Fibroblast of the conjunctiva (primary cell): ENCODE results near the gene RIPPLY3.
"Not testable (repeated sequence)": the region's sequence is repeated elsewhere in the genome, so short reads cannot be mapped to it uniquely, and the experiment has no call there.

ENCODE experiments used
- DNase-seq: peaks from one replicate; pipeline ENCODE4 v3.0.0-alpha.2; 2010; ENCODE audit warnings: low read depth

RIPPLY3 gene

DNA sequence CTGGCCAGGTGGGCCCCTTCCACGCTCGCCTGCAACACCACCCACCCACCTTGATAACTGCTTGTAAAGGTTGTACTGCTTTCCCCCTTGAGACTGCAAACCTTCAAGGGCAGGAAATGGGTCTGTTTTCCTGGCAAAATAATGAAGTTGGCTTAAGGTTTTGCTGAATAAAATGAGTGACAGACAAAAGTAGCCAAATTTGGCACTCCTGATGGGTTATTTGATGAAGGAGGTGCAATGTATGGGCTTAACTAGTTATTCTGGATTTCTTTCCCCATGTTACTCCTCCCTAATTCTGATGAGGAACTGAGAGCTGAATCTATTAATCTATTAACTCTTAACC is 25.5 kb upstream of the RIPPLY3 start:
- DNase-seq = no peak

GRCh38 chr21:36981977-36982700 is 24.4 kb upstream of the RIPPLY3 start:
- DNase-seq = no peak

- DNase-seq = no peak
These were observed 20.5 kb upstream of the RIPPLY3 start for GRCh38 chr21:36985751-36986594.

DNA sequence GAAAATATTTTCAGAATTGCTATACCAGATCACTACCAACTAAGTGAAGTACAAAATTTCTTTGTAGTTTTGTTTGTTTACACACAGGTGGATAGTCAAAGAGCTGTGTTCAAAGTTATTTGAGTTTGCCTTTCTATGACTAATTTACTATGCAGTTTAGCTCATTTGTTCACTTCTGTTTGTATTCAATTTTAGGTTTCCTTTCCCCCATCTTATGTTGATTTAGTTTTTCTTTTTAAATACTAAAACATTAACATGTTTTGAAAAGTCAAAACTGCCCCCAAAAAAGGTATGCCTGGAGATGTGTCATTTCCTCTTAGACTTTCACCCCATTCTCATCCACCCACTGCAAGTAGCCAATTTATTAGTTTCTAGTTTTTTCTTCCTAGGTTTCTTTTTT is 18.7 kb upstream of the RIPPLY3 start:
- no peak for DNase-seq

DNA sequence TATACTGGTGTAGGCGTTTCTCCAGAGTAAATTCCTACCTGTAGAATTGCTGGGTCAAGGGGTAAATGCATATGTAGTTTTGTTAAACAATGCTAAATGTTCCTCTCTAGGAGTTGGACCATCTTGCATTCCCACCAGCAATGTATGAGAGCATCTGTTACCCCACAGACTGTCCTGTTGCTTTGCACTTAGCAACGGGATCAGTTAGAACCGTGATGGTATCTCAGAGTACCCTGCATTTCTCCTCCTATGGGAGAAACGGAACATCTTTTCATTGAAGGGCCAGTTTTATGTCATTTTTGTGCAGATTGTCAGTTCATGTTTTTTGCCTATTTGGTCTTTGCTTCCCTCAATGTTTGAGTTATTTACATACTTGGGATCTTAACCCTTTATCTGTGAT is 18.0 kb upstream of the RIPPLY3 start:
- no peak for DNase-seq

- DNase-seq = not testable (repeated sequence)
These were observed 17.3 kb upstream of the RIPPLY3 start for GRCh38 chr21:36989199-36989698.

GRCh38 chr21:36989699-36990507 is 16.6 kb upstream of the RIPPLY3 start:
- DNase-seq = peak; percentile 87

DNA sequence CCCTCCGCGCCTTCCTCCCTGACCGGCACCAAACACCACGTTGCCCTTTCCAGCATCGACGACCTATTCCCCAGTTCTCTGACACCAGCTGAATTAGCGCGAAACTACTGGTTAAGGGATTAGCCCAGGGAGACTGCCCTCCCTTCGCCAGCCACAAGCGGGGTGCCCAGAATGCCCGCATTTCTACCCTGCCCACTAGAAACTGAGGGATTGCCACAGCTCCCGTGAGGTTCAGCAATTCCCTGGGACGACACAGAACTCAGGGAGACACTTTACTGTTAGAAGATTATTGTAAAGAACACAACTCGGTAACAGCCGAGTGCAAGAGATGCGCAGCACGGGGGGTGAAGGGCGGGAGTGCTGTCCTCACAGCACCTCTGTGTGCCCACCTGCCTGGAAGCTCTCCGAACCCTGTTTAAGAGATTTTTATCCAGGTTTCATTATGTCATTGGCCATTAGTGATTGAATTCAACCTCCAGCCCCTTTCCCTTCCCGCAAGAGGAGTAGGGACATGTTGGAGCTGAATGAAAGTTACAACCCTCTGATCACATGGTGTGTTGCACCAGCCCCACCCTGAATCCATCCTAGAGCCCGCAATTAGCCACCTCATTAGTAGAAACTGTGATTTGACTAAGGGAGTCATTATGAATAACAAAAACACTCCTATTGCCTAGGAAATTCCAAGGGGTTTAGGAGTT is 15.8 kb upstream of the RIPPLY3 start:
- DNase-seq = no peak

DNA sequence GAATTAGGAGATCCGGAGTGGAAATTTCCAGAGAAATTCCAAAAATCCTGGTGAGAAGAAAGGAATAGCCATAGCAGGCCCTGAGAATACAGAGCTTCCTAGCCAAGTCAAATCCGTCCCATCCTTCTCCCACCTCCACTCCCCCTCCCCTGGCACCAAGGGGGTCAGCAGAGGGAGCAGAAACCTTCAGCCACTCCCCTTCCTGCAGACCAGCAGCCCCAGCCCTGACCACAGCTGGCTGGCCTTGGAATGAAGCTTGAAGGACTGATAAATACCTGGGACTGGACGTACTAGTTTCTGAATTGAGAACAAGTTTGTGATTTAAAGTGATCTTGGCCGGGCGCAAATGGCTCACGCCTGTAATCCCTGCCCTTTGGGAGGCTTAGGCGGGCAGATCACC is 13.8 kb upstream of the RIPPLY3 start:
- no peak for DNase-seq

DNA sequence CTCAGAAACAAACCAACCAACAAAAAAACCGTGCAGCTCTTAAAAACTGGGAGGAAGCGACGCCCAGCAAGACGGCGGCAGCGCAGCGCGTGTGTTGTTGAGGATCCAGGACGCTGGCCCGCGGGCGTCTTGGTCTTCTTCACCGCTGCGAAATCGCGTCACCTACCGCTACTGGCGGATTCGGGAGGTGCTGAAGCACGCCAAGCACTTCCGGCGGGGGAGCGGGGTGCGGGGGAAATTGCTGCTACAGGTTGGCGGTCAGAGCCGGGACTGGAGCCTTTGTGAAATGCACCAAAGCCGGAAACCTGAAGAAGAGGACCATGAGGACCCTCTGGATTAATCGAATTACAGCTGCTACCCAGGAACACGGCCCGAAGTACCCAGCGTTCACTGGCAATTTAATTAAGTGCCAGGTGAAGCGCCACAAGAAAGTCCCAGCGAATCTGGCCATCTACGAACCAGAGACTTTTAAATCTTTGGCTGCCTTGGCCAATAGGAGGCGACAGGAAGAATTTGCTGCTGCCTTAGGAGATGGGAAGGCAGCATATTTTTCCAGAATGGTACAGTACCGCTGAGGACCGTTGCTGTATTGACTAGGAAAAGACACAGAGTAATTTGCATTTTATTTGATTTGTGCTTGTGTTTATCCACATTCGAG is 11.9 kb upstream of the RIPPLY3 start:
- no peak for DNase-seq

- DNase-seq = not testable (repeated sequence)
These were observed 11.2 kb upstream of the RIPPLY3 start for GRCh38 chr21:36995285-36995684.

DNA sequence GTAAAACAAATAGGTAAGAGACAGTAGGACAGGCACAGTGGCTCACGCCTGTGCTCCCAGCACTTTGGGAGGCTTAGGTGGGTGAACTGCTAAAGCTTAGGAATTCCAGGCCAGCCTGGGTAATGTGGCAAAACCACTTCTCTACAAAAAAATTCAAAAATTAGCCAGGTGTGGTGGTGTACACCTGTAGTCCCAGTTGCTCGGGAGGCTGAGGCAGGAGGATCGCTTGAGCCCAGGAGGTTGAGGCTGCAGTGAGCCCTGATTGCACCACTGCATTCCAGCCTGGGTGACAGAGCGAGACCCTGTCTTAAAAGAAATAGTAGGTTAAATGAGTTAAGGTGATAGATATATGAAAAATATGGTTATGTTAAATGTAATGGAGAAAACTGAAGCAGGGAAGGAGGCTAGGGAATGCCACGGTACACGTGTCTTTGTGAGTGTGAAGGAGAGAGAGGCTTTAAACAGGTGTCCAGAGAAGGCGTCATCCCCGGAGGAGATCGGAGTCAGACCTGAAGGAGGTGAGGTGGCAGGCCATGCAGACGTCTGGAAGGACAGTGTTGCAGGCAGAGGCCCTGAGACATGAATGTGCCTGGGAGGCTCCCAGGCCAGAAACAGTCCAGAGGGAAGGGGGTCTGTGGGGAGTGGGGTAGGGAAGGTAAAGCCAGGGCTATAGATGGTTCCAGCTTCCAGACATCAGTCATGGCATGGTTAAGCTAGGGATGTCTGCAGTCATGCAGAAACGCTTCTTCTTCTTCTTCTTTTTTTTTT is 7.2 kb upstream of the RIPPLY3 start:
- no peak for DNase-seq

DNA sequence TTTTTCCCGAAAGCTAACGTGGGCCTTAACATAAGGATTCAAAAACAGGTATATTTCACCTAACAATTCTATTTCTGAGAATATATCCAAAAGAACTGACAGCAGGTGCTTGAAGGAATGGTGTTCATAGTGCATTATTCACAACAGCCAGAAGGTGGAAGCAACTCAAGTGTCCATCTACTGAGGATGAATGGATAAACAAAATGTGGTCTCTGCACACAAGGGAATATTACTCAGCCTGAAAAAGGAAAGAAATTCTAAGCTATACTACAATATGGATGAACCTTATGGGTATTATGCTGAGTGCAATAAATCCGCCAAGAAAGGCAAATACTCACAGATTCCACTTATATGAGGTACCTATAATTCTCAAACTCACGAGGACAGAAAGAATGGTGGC is 6.1 kb upstream of the RIPPLY3 start:
- no peak for DNase-seq

DNA sequence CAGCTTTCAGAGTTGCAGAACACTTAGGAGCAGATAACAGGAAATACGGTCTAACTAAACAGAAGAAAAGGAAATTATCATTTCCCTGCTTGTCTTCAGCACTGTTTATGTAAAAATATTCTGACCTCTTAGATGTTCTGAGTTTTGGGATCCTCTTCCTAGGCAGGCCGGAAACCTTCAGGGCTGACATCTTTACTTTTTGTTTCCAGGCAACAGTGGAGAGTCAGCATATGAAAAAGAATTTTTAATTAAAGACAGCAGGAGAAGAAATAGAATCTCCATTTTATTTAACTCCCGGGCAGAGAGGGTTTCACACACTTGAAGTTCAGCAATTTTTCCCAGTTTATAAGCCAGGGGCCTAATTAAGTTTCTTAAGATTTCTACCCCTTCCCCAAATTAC is 5.1 kb upstream of the RIPPLY3 start:
- no peak for DNase-seq

- DNase-seq = not testable (repeated sequence)
These were observed 3.7 kb upstream of the RIPPLY3 start for GRCh38 chr21:37002851-37003250.

DNA sequence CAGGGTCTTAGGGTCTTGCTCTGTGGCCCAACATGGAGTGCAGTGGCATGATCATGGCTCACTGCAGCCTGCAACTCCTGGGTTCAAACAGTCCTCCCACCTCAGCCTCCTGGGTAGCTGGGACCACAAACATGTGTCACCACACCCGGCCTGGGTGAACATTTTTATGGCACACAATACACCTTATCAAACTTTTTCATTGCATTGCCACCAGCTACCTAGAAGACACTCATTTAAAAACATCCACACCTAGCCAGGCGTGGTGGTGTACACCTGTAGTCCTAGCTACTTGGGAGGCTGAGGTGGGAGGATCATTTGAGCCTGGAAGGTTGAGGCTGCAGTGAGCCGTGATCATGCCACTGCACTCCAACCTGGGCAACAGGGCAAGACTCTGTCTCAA is 2.6 kb upstream of the RIPPLY3 start:
- not testable (repeated sequence) for DNase-seq

GRCh38 chr21:37005548-37006485 is 685 bp upstream of the RIPPLY3 start:
- no peak for DNase-seq

DNA sequence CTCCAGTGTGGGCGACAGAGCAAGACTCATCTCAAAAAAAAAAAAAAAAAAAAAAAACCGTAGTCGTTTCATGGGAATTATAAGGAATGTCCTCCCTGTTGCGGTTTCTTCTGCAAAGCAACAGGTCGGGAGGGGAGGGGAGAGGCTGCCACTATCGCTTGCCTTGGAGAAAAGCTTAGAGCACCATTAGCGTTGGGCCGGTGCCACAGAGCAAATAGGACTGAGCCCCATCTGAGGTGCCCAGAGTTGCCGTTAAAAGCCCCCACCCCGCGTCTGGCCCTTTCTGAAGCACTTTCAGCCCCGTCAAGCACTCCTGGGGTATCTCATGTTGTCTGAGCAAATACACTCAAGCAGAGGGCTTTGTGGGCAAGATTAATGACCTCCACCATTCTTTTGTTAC is 2.2 kb downstream of the RIPPLY3 start:
- no peak for DNase-seq

DNA sequence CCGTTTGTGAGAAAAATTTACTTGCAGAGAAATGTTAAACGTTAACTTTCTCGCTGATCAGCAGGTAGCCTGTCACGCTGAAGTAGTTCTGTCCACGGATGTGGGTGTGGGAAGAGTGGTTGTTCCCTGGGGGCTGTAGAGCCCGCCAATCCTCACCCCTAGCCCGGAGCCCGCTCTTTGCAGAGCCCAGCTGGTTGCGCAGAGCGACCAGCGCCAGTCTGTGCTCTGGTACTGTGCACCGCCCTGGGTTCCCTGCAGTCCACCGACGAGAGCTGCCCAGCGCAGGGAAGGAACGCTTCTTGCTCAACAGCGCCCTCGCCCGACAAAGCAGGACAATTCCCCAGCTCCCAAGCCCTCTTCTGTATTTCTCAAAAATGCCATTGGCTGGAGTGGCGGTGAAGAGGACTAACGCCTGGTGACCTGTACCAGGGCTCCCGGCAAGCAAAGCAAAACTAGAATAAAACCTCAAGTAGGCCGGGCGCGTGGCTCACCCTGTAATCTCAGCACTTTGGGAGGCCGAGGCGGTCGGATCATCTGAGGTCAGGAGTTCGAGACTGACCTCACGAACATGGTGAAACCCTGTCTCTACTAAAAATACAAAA is 3.3 kb downstream of the RIPPLY3 start:
- DNase-seq = peak; percentile 68
